HCT116 (cell line): Measurements from ENCODE around the gene UBE2J2. TPM values are rescaled to one million over a fixed set of nuclear protein-coding genes. Genes with fewer than 3 reads are reported as not detected.
A peak's percentile ranks its signal among the peaks of the same experiment; 100 is the strongest.

Experiments used
- ATAC-seq: fragments of 200-7000 bp; cut with Tn5 transposase; 2 replicates; pipeline ENCODE4 v1.9.1; 2020; ENCODE audit warnings: mild to moderate bottlenecking, moderate library complexity
- BruUV-seq: library from RNA; stranded (reverse); fragments of 400-500 nt; replicated peaks from 2 replicates; lab custom pipeline; 2021; lab: Mats Ljungman, UMichigan
- CTCF ChIA-PET: fragments of 300-600 bp; sonication (Branson Sonifier 250); formaldehyde crosslinking; loops from one replicate; lab custom pipeline; 2021; ENCODE audit warnings: antibody characterized with exemption; lab: Charles Lee
- POLR2A ChIA-PET: fragments of 300-600, 350-600 bp; sonication (Branson Sonifier 250); formaldehyde crosslinking; loops from one replicate; lab custom pipeline; 2021; ENCODE audit warnings: antibody characterized with exemption; lab: Charles Lee
- RAD21 ChIA-PET, 2 experiments: fragments of 300-600 bp; sonication (Branson Sonifier 250); formaldehyde crosslinking; loops; one replicate each; lab custom pipeline; 2023; ENCODE audit warnings: low total read pairs in 2 of 2; ENCODE audit not compliant: uncharacterized antibody in 2 of 2, unreplicated experiment in 2 of 2, low non-redundant PET in 1 of 2; lab: Charles Lee
- DNase-seq: peaks from one replicate; pipeline ENCODE4 v3.0.0-alpha.2; 2010; ENCODE audit warnings: low read depth, low spot score
- H2AFZ ChIP-seq: fragments of 200-600 bp; shearing (Covaris generic), sonication (generic); 2 replicates; pipeline ENCODE4 v1.6.1; 2017; ENCODE audit warnings: low read depth, mixed run types, mixed read lengths, antibody characterized with exemption, low read length; ENCODE audit not compliant: poor library complexity, severe bottlenecking
- H3K27ac ChIP-seq: 2 replicates; pipeline ENCODE4 v1.5.1; 2012; ENCODE audit warnings: low read depth, low read length
- H3K27me3 ChIP-seq: fragments of 200-600 bp; sonication (generic); 2 replicates; pipeline ENCODE4 v1.6.1; 2016; ENCODE audit warnings: mixed run types, low read length, mixed read lengths; ENCODE audit not compliant: insufficient read depth
- H3K36me3 ChIP-seq, 2 experiments: fragments of 200-500 bp in 1 of 2; fragments of 200-600 bp in 1 of 2; sonication (Bioruptor generic) in 1 of 2; sonication (generic) in 1 of 2; 2 replicates each; pipeline versions ENCODE4 v1.5.1 to v1.6.1; 2014 to 2016; ENCODE audit warnings: low read length in 2 of 2, inconsistent platforms in 1 of 2, mixed read lengths in 1 of 2, mixed run types in 1 of 2; ENCODE audit not compliant: insufficient read depth in 2 of 2, control insufficient read depth in 1 of 2
- H3K4me1 ChIP-seq, 2 experiments: fragments of 200-600 bp in 1 of 2; sonication (generic) in 1 of 2; 2 replicates each; pipeline versions ENCODE4 v1.5.1 to v1.6.1; 2012 to 2017; ENCODE audit warnings: low read length in 2 of 2, inconsistent platforms in 1 of 2, mild to moderate bottlenecking in 1 of 2, mixed read lengths in 1 of 2, mixed run types in 1 of 2, moderate library complexity in 1 of 2; ENCODE audit not compliant: insufficient read depth in 2 of 2, control insufficient read depth in 1 of 2
- H3K4me2 ChIP-seq: fragments of 200-600 bp; sonication (generic); 2 replicates; pipeline ENCODE4 v1.6.1; 2017; ENCODE audit warnings: mixed run types, low read length, mixed read lengths
- H3K4me3 ChIP-seq, 2 experiments: fragments of 200-600 bp in 1 of 2; sonication (generic) in 1 of 2; replicated peaks in 1 of 2; 2 replicates each; pipeline ENCODE4 v1.5.1; 2011 to 2016; ENCODE audit warnings: low read length in 2 of 2, control low read depth in 1 of 2, low read depth in 1 of 2, mild to moderate bottlenecking in 1 of 2, mixed read lengths in 1 of 2, mixed run types in 1 of 2
- H3K79me2 ChIP-seq: fragments of 200-600 bp; sonication (generic); 2 replicates; pipeline ENCODE4 v1.6.1; 2017; ENCODE audit warnings: mild to moderate bottlenecking, mixed run types, low read length, moderate library complexity, mixed read lengths; ENCODE audit not compliant: insufficient read depth
- H3K9ac ChIP-seq: fragments of 200-600 bp; sonication (generic); 2 replicates; pipeline ENCODE4 v1.6.1; 2016; ENCODE audit warnings: low read length, mixed read lengths
- H3K9me2 ChIP-seq: fragments of 200-600 bp; sonication (generic), shearing (Covaris generic); 2 replicates; pipeline ENCODE4 v1.6.1; 2017; ENCODE audit warnings: mixed run types, mild to moderate bottlenecking, moderate library complexity; ENCODE audit not compliant: insufficient read depth
- H3K9me3 ChIP-seq, 2 experiments: fragments of 200-500 bp in 1 of 2; fragments of 200-600 bp in 1 of 2; sonication (Bioruptor generic) in 1 of 2; sonication (generic) in 1 of 2; 2 replicates each; pipeline ENCODE4 v1.6.1; 2014 to 2017; ENCODE audit warnings: low read length in 2 of 2, mixed read lengths in 2 of 2, inconsistent platforms in 1 of 2, low read depth in 1 of 2, mild to moderate bottlenecking in 1 of 2, mixed run types in 1 of 2, moderate library complexity in 1 of 2; ENCODE audit not compliant: control insufficient read depth in 1 of 2, insufficient read depth in 1 of 2
- H4K20me1 ChIP-seq: fragments of 200-600 bp; sonication (generic), shearing (Covaris generic); 2 replicates; pipeline ENCODE4 v1.6.1; 2017; ENCODE audit warnings: mixed run types, mild to moderate bottlenecking, moderate library complexity; ENCODE audit not compliant: insufficient read depth
- CBX3 ChIP-seq: IDR thresholded peaks from 2 replicates; pipeline ENCODE4 v1.6.1; 2012; ENCODE audit warnings: low read depth
- CEBPB ChIP-seq: IDR thresholded peaks from 2 replicates; pipeline ENCODE4 v1.6.1; 2012; ENCODE audit warnings: low read depth
- FOSL1 ChIP-seq: IDR thresholded peaks from 2 replicates; pipeline ENCODE4 v1.6.1; 2012; ENCODE audit warnings: low read depth
- JUND ChIP-seq: IDR thresholded peaks from 2 replicates; pipeline ENCODE4 v1.6.1; 2012
- intact Hi-C: fragments of 100-400 bp; cut with micrococcal nuclease; formaldehyde crosslinking; loops from 2 replicates; pipeline ENCODE4 v1.10.0; 2022
- total RNA-seq: library from RNA; stranded (reverse); gene quantifications from one replicate; pipeline ENCODE4 v1.2.1, GENCODE V29; 2021; ENCODE audit not compliant: unreplicated experiment
- TF ChIP-seq, protein P1 (sequence below), 3 experiments: fragments of 200-600 bp in 1 of 3; sonication (generic) in 1 of 3; IDR thresholded peaks in 2 of 3; conservative IDR thresholded peaks in 1 of 3; 2 replicates each; pipeline ENCODE4 v1.5.1; 2012 to 2017; ENCODE audit warnings: low read depth in 2 of 3, low read length in 2 of 3, antibody characterized with exemption in 1 of 3, borderline replicate concordance in 1 of 3, control low read depth in 1 of 3, mild to moderate bottlenecking in 1 of 3, mixed read lengths in 1 of 3, mixed run types in 1 of 3, moderate library complexity in 1 of 3; ENCODE audit not compliant: insufficient read depth in 1 of 3

UBE2J2 gene
- total RNA-seq, 1 experiment from 2014 or later: 67.7 TPM

DNA sequence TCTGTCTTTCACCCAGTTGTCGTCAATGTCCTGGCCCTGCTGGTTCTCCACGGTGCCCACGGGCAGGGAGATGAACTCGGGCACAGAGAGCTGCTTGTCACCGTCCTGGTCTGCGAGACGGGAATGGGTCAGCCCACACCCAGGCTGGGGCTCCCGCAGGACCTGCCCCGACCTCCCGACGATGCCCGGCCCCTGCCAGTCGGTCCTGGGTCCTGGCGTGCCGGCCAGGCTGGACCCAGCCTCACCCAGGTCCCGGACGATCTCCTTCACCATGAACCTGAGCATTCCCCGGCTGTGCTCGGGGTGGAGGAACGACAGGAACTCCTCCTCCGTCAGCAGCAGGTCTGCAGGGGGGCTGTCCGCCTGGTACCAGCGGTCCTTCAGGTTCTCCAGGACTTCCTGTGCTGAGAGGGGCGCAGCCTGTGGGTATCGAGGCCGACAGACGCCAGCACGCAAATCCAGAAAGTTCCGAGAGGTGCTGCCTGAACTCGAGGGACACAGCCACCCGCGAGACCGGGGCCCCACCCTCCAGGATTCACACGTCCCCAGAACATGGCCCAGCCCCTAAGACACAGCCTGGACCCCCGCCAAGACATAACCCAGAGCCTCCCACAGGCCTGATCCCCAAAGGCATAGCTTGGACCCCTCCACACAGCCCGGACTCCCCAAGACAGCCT is 55.0 kb downstream of the UBE2J2 start:
- no TSS peak for BruUV-seq
- H3K4me2 ChIP-seq: no peak overlapping the region
- H3K36me3 ChIP-seq: peaks cover 20 to 25% of the 10 kb centered on the region in 2 experiments; a peak in 3 of 4 replicates
- CTCF ChIA-PET: no interaction called here
- no peaks in the 10 kb centered on the region for H3K27me3 ChIP-seq
- H3K9me3 ChIP-seq: no peaks in the 10 kb centered on the region
- H3K4me3 ChIP-seq: no peak overlapping the region
- ATAC-seq (no peak), DNase-seq (no peak)
- H3K79me2 ChIP-seq: 0 out of 2 replicates have a peak, but pooled peaks cover 7% of the 10 kb centered on the region
- no peak overlapping the region for H3K9ac ChIP-seq
- H2AFZ ChIP-seq: no peak overlapping the region
- POLR2A ChIA-PET: no interaction called here
- RAD21 ChIA-PET: no interaction called here
- TF ChIP-seq FOSL1: no peak
- TF ChIP-seq, protein P1, sequence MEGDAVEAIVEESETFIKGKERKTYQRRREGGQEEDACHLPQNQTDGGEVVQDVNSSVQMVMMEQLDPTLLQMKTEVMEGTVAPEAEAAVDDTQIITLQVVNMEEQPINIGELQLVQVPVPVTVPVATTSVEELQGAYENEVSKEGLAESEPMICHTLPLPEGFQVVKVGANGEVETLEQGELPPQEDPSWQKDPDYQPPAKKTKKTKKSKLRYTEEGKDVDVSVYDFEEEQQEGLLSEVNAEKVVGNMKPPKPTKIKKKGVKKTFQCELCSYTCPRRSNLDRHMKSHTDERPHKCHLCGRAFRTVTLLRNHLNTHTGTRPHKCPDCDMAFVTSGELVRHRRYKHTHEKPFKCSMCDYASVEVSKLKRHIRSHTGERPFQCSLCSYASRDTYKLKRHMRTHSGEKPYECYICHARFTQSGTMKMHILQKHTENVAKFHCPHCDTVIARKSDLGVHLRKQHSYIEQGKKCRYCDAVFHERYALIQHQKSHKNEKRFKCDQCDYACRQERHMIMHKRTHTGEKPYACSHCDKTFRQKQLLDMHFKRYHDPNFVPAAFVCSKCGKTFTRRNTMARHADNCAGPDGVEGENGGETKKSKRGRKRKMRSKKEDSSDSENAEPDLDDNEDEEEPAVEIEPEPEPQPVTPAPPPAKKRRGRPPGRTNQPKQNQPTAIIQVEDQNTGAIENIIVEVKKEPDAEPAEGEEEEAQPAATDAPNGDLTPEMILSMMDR (IDR thresholded peaks at IDR 0.05 in 2 of 3, conservative IDR thresholded peaks at IDR 0.05 in 1 of 3; ENCODE audit: borderline replicate concordance in 1 of 3, insufficient read depth in 1 of 3, low read depth in 2 of 3, low read length in 2 of 3): no peak
- no peak for TF ChIP-seq CEBPB
- TF ChIP-seq JUND: no peak
- TF ChIP-seq CBX3: no peak
- intact Hi-C loops: no loop called here
- peak overlapping the region; percentile 11; the same call in 1 of the 2 replicates for H3K27ac ChIP-seq
- no peaks in the 10 kb centered on the region for H3K9me2 ChIP-seq
- H3K4me1 ChIP-seq: peaks cover 0 to 7% of the 10 kb centered on the region in 2 experiments; a peak in 2 of 4 replicates
- H4K20me1 ChIP-seq: no peaks in the 10 kb centered on the region
